ENCODE results near the gene BHLHE23. TPM values are rescaled to one million over a fixed set of nuclear protein-coding genes. Genes with fewer than 3 reads are reported as not detected.

The BHLHE23 gene
- polyA plus RNA-seq, 1 of the 3 experiments (the other 2 are of a cell fraction) = not detected

DNA sequence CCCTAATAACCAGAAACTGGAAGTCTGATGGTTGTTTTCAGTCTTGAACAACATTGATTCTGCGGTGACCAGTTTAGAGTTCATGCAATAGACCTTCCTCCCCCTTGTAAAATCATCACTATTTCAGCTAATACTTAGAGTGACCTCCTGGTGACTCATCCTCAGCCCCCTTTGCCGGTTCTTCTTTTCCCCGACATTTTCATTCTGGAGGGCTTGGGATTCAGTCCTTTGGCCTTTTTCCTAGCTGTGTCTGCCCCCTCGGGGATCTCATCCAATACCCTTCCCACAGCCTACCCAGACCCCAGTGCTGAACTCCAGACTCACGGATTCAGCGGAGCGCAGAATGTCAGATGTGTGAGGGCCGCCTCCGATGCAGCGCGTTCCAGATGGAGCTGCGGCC lies 7.5 kb upstream of the BHLHE23 start (continued):
- TF ChIP-seq, protein P1, sequence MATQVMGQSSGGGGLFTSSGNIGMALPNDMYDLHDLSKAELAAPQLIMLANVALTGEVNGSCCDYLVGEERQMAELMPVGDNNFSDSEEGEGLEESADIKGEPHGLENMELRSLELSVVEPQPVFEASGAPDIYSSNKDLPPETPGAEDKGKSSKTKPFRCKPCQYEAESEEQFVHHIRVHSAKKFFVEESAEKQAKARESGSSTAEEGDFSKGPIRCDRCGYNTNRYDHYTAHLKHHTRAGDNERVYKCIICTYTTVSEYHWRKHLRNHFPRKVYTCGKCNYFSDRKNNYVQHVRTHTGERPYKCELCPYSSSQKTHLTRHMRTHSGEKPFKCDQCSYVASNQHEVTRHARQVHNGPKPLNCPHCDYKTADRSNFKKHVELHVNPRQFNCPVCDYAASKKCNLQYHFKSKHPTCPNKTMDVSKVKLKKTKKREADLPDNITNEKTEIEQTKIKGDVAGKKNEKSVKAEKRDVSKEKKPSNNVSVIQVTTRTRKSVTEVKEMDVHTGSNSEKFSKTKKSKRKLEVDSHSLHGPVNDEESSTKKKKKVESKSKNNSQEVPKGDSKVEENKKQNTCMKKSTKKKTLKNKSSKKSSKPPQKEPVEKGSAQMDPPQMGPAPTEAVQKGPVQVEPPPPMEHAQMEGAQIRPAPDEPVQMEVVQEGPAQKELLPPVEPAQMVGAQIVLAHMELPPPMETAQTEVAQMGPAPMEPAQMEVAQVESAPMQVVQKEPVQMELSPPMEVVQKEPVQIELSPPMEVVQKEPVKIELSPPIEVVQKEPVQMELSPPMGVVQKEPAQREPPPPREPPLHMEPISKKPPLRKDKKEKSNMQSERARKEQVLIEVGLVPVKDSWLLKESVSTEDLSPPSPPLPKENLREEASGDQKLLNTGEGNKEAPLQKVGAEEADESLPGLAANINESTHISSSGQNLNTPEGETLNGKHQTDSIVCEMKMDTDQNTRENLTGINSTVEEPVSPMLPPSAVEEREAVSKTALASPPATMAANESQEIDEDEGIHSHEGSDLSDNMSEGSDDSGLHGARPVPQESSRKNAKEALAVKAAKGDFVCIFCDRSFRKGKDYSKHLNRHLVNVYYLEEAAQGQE (IDR thresholded peaks at IDR 0.05; ENCODE audit: low read depth, low read length) = no peak
- no peak for TF ChIP-seq EZH2phosphoT487 (IDR thresholded peaks at IDR 0.05; ENCODE audit: borderline replicate concordance, low read depth)
- TF ChIP-seq TEAD4 (IDR thresholded peaks at IDR 0.05; ENCODE audit: borderline replicate concordance, insufficient read depth) = no peak
- no peak for TF ChIP-seq RAD21 (IDR thresholded peaks at IDR 0.05; ENCODE audit: low read length)
- no peak for TF ChIP-seq CHD2 (IDR thresholded peaks at IDR 0.05; ENCODE audit: low read length, partially characterized antibody)
- TF ChIP-seq NFIC (IDR thresholded peaks at IDR 0.05; ENCODE audit: borderline replicate concordance) = no peak
- no peak for TF ChIP-seq NRF1 (IDR thresholded peaks at IDR 0.05; ENCODE audit: low read depth, low read length)

- no peak overlapping the region for H3K27ac ChIP-seq (ENCODE audit: low read depth in 2 of 2, low read length in 1 of 2)
- H3K9me3 ChIP-seq = peaks cover 8% of the 10 kb centered on the region; the same call in 1 of the 2 replicates
- no peak for DNase-seq
- TF ChIP-seq RCOR1 (IDR thresholded peaks at IDR 0.05; ENCODE audit: low read length) = no peak
- no peak for TF ChIP-seq NRF1 (IDR thresholded peaks at IDR 0.05; ENCODE audit: low read depth, low read length)
- H3K9ac ChIP-seq = no peak overlapping the region
- H3K79me2 ChIP-seq (ENCODE audit: insufficient read depth) = no peaks in the 10 kb centered on the region
- POLR2A ChIA-PET = no interaction called here
- no peaks in the 10 kb centered on the region for H3K9me2 ChIP-seq
- no peaks in the 10 kb centered on the region for H3K36me3 ChIP-seq (replicated peaks in 1 of 2; ENCODE audit: control insufficient read depth in 1 of 2, insufficient read depth in 2 of 2, low read length in 1 of 2)
- H4K20me1 ChIP-seq (ENCODE audit: insufficient read depth) = no peaks in the 10 kb centered on the region
- CTCF ChIA-PET = interaction anchor here (1.0 to 1.4 kb wide), 2 partner anchors 10 to 114 kb away, joined by 3 to 5 read pairs; no protein-coding TSS in a partner anchor
- H3F3A ChIP-seq (replicated peaks; ENCODE audit: insufficient read depth) = peaks cover 4% of the 10 kb centered on the region
- H3K27me3 ChIP-seq (ENCODE audit: insufficient read depth) = peaks cover 92% of the 10 kb centered on the region
- H2AFZ ChIP-seq (ENCODE audit: low read depth) = no peak overlapping the region
- peaks cover 0 to 3% of the 10 kb centered on the region in 2 experiments; a peak in 1 of 4 replicates for H3K4me1 ChIP-seq (ENCODE audit: control insufficient read depth in 1 of 2, insufficient read depth in 2 of 2, low read depth in 1 of 2, low read length in 1 of 2)
- no peak overlapping the region for H3K4me2 ChIP-seq
- no peak overlapping the region for H3K4me3 ChIP-seq (ENCODE audit: low read depth in 2 of 2, low read length in 1 of 2)
Measured at GRCh38 chr20:63013207-63013606, 6.4 kb upstream of the BHLHE23 start.

GRCh38 chr20:63011798-63012197 lies 5.0 kb upstream of the BHLHE23 start:
- no peaks in the 10 kb centered on the region for H3K36me3 ChIP-seq (replicated peaks in 1 of 2; ENCODE audit: control insufficient read depth in 1 of 2, insufficient read depth in 2 of 2, low read length in 1 of 2)
- H3K4me1 ChIP-seq (ENCODE audit: control insufficient read depth in 1 of 2, insufficient read depth in 2 of 2, low read depth in 1 of 2, low read length in 1 of 2) = peaks cover 0 to 3% of the 10 kb centered on the region in 2 experiments; a peak in 1 of 4 replicates
- no peaks in the 10 kb centered on the region for H3K79me2 ChIP-seq (ENCODE audit: insufficient read depth)
- H3K9me3 ChIP-seq = peaks cover 8% of the 10 kb centered on the region; the same call in 1 of the 2 replicates
- no peak overlapping the region for H3K4me2 ChIP-seq
- ChIA-PET POLR2A (interaction anchor here (0.9 kb wide), 1 partner anchor 136 kb away, joined by 4 read pairs; no protein-coding TSS in a partner anchor), CTCF (interaction anchor here (0.8 to 1.6 kb wide), 6 partner anchors 13 to 189 kb away, joined by 3 to 5 read pairs (median 4); partner anchors contain the start of gene GID8)
- no peaks in the 10 kb centered on the region for H4K20me1 ChIP-seq (ENCODE audit: insufficient read depth)
- TF ChIP-seq FOSL2 (IDR thresholded peaks at IDR 0.05; ENCODE audit: borderline replicate concordance, low read depth) = no peak
- 0% methylated on average over 3 of the region's 3 CpGs for WGBS (ENCODE audit: low lambda C conversion rate)
- no peaks in the 10 kb centered on the region for H3K9me2 ChIP-seq
- H2AFZ ChIP-seq (ENCODE audit: low read depth) = no peak overlapping the region
- no peak overlapping the region for H3K9ac ChIP-seq
- no peak for DNase-seq
- H3F3A ChIP-seq (replicated peaks; ENCODE audit: insufficient read depth) = peaks cover 4% of the 10 kb centered on the region
- peaks cover 94% of the 10 kb centered on the region for H3K27me3 ChIP-seq (ENCODE audit: insufficient read depth)
- no peak overlapping the region for H3K4me3 ChIP-seq (ENCODE audit: low read depth in 2 of 2, low read length in 1 of 2)
- no peak overlapping the region for H3K27ac ChIP-seq (ENCODE audit: low read depth in 2 of 2, low read length in 1 of 2)

All from SK-N-SH (cell line).